SJCRH30 (cell line): ENCODE results near the gene ABCA8. TPM values are rescaled to one million over a fixed set of nuclear protein-coding genes. Genes with fewer than 3 reads are reported as not detected.

Experiments
- DNase-seq, 2 experiments: peaks; one replicate each; pipeline ENCODE4 v3.0.0-alpha.2; 2015 to 2020
- H3K27ac ChIP-seq: fragments of 250-450 bp; sonication (Bioruptor Pico); 2 replicates; pipeline ENCODE4 v1.5.1; 2020; ENCODE audit warnings: mild to moderate bottlenecking, moderate library complexity
- H3K27me3 ChIP-seq: fragments of 250-450 bp; sonication (Bioruptor Pico); 2 replicates; pipeline ENCODE4 v1.5.1; 2020; ENCODE audit warnings: mild to moderate bottlenecking, moderate library complexity
- H3K36me3 ChIP-seq: fragments of 250-450 bp; sonication (Bioruptor Pico); 2 replicates; pipeline ENCODE4 v1.5.1; 2020; ENCODE audit warnings: mild to moderate bottlenecking, moderate library complexity
- H3K4me1 ChIP-seq: fragments of 250-450 bp; sonication (Bioruptor Pico); 2 replicates; pipeline ENCODE4 v1.5.1; 2020; ENCODE audit warnings: mild to moderate bottlenecking, moderate library complexity
- H3K4me3 ChIP-seq: fragments of 250-450 bp; sonication (Bioruptor Pico); 2 replicates; pipeline ENCODE4 v1.5.1; 2020; ENCODE audit warnings: mild to moderate bottlenecking, moderate library complexity
- H3K9me3 ChIP-seq: fragments of 250-450 bp; sonication (Bioruptor Pico); replicated peaks from 2 replicates; pipeline ENCODE4 v1.5.1; 2020; ENCODE audit warnings: mild to moderate bottlenecking, moderate library complexity
- total RNA-seq: library from RNA; depleted of rRNA; stranded (reverse); fragments of >200 nt; shearing (Covaris generic); gene quantifications from 2 replicates; pipeline ENCODE4 v1.2.3, GENCODE V29; 2014

ABCA8 gene
- total RNA-seq, 1 experiment from 2014 or later: not detected

- H3K4me1 ChIP-seq: no peaks in the 10 kb centered on the region
- no peak overlapping the region for H3K27ac ChIP-seq
- no peak overlapping the region for H3K4me3 ChIP-seq
- H3K9me3 ChIP-seq: no peaks in the 10 kb centered on the region
- no peak for DNase-seq
- H3K36me3 ChIP-seq: no peaks in the 10 kb centered on the region
- no peaks in the 10 kb centered on the region for H3K27me3 ChIP-seq
Measured at GRCh38 chr17:68865584-68865983, 89.6 kb downstream of the ABCA8 start.

GRCh38 chr17:68863091-68863652 lies 92.0 kb downstream of the ABCA8 start:
- Histone ChIP-seq H3K27ac (no peak overlapping the region), H3K4me3 (no peak overlapping the region), H3K27me3 (0 out of 2 replicates have a peak, but pooled peaks cover 3% of the 10 kb centered on the region), H3K4me1 (no peaks in the 10 kb centered on the region), H3K9me3 (no peaks in the 10 kb centered on the region), H3K36me3 (no peaks in the 10 kb centered on the region)
- no peak for DNase-seq

GRCh38 chr17:68861602-68862001 lies 93.6 kb downstream of the ABCA8 start:
- no peak overlapping the region for H3K4me3 ChIP-seq
- H3K27me3 ChIP-seq: 0 out of 2 replicates have a peak, but pooled peaks cover 3% of the 10 kb centered on the region
- H3K36me3 ChIP-seq: no peaks in the 10 kb centered on the region
- H3K27ac ChIP-seq: no peak overlapping the region
- H3K9me3 ChIP-seq: no peaks in the 10 kb centered on the region
- DNase-seq: no peak
- no peaks in the 10 kb centered on the region for H3K4me1 ChIP-seq

GRCh38 chr17:68860941-68861340 lies 94.3 kb downstream of the ABCA8 start:
- Histone ChIP-seq H3K27ac (no peak overlapping the region), H3K36me3 (no peaks in the 10 kb centered on the region), H3K9me3 (no peaks in the 10 kb centered on the region), H3K4me3 (no peak overlapping the region), H3K27me3 (0 out of 2 replicates have a peak, but pooled peaks cover 3% of the 10 kb centered on the region), H3K4me1 (no peaks in the 10 kb centered on the region)
- no peak for DNase-seq

GRCh38 chr17:68854452-68854851 lies 100.7 kb downstream of the ABCA8 start:
- H3K9me3 ChIP-seq: no peaks in the 10 kb centered on the region
- no peak overlapping the region for H3K27ac ChIP-seq
- H3K4me1 ChIP-seq: no peaks in the 10 kb centered on the region
- 0 out of 2 replicates have a peak, but pooled peaks cover 3% of the 10 kb centered on the region for H3K27me3 ChIP-seq
- no peaks in the 10 kb centered on the region for H3K36me3 ChIP-seq
- H3K4me3 ChIP-seq: no peak overlapping the region
- DNase-seq: no peak

- DNase-seq: no peak
- Histone ChIP-seq H3K4me3 (no peak overlapping the region), H3K27me3 (no peaks in the 10 kb centered on the region), H3K4me1 (no peaks in the 10 kb centered on the region), H3K36me3 (no peaks in the 10 kb centered on the region), H3K27ac (no peak overlapping the region), H3K9me3 (no peaks in the 10 kb centered on the region)
Measured at GRCh38 chr17:68853439-68853838, 101.8 kb downstream of the ABCA8 start.

GRCh38 chr17:68853036-68853435 lies 102.2 kb downstream of the ABCA8 start:
- Histone ChIP-seq H3K27ac (no peak overlapping the region), H3K36me3 (no peaks in the 10 kb centered on the region)

GRCh38 chr17:68851890-68852289 lies 103.3 kb downstream of the ABCA8 start:
- H3K27me3 ChIP-seq: no peaks in the 10 kb centered on the region
- no peak overlapping the region for H3K4me3 ChIP-seq
- no peaks in the 10 kb centered on the region for H3K9me3 ChIP-seq
- no peak for DNase-seq
- H3K36me3 ChIP-seq: no peaks in the 10 kb centered on the region
- no peak overlapping the region for H3K27ac ChIP-seq
- H3K4me1 ChIP-seq: no peaks in the 10 kb centered on the region

More at GRCh38 chr17:68853036-68853435, 102.2 kb downstream of the ABCA8 start:
- Histone ChIP-seq H3K27me3 (no peaks in the 10 kb centered on the region), H3K4me3 (no peak overlapping the region), H3K4me1 (no peaks in the 10 kb centered on the region), H3K9me3 (no peaks in the 10 kb centered on the region)
- no peak for DNase-seq

GRCh38 chr17:68850749-68851510 lies 104.3 kb downstream of the ABCA8 start:
- DNase-seq: no peak
- Histone ChIP-seq H3K36me3 (no peaks in the 10 kb centered on the region), H3K4me1 (no peaks in the 10 kb centered on the region), H3K27me3 (no peaks in the 10 kb centered on the region), H3K4me3 (no peak overlapping the region), H3K9me3 (no peaks in the 10 kb centered on the region), H3K27ac (no peak overlapping the region)

GRCh38 chr17:68849673-68850610 lies 105.2 kb downstream of the ABCA8 start:
- no peak overlapping the region for H3K4me3 ChIP-seq
- no peak overlapping the region for H3K27ac ChIP-seq
- no peak for DNase-seq
- H3K27me3 ChIP-seq: no peaks in the 10 kb centered on the region
- H3K9me3 ChIP-seq: no peaks in the 10 kb centered on the region
- no peaks in the 10 kb centered on the region for H3K36me3 ChIP-seq
- no peaks in the 10 kb centered on the region for H3K4me1 ChIP-seq

GRCh38 chr17:68847711-68848110 lies 107.5 kb downstream of the ABCA8 start:
- Histone ChIP-seq H3K4me1 (peaks cover 4% of the 10 kb centered on the region; the same call in 1 of the 2 replicates), H3K27ac (no peak overlapping the region), H3K4me3 (no peak overlapping the region), H3K9me3 (no peaks in the 10 kb centered on the region), H3K27me3 (no peaks in the 10 kb centered on the region), H3K36me3 (no peaks in the 10 kb centered on the region)
- peak in 1 of 2 experiments; percentile 13 for DNase-seq

- H3K27ac ChIP-seq: no peak overlapping the region
- peaks cover 4% of the 10 kb centered on the region; the same call in 1 of the 2 replicates for H3K4me1 ChIP-seq
- H3K9me3 ChIP-seq: no peaks in the 10 kb centered on the region
- H3K4me3 ChIP-seq: no peak overlapping the region
- no peaks in the 10 kb centered on the region for H3K36me3 ChIP-seq
- peak in 1 of 2 experiments; percentile 3 for DNase-seq
- H3K27me3 ChIP-seq: no peaks in the 10 kb centered on the region
Measured at GRCh38 chr17:68843522-68843921, 111.7 kb downstream of the ABCA8 start.

- H3K9me3 ChIP-seq: no peaks in the 10 kb centered on the region
- H3K36me3 ChIP-seq: no peaks in the 10 kb centered on the region
- peaks cover 4% of the 10 kb centered on the region; the same call in 1 of the 2 replicates for H3K4me1 ChIP-seq
- DNase-seq: no peak
- H3K4me3 ChIP-seq: no peak overlapping the region
- no peaks in the 10 kb centered on the region; the same call in 1 of the 2 replicates for H3K27me3 ChIP-seq
- no peak overlapping the region for H3K27ac ChIP-seq
Measured at GRCh38 chr17:68840073-68840472, 115.1 kb downstream of the ABCA8 start.

- no peak overlapping the region for H3K4me3 ChIP-seq
- H3K27me3 ChIP-seq: no peaks in the 10 kb centered on the region; the same call in 1 of the 2 replicates
- no peaks in the 10 kb centered on the region for H3K4me1 ChIP-seq
- H3K36me3 ChIP-seq: no peaks in the 10 kb centered on the region
- no peak for DNase-seq
- no peak overlapping the region for H3K27ac ChIP-seq
- no peaks in the 10 kb centered on the region for H3K9me3 ChIP-seq
Measured at GRCh38 chr17:68835071-68835470, 120.1 kb downstream of the ABCA8 start.
